ENCODE data around the gene ITFG2. TPM values are rescaled to one million over a fixed set of nuclear protein-coding genes. Genes with fewer than 3 reads are reported as not detected.

Gene ITFG2
- total RNA-seq, 1 donor from 2014 or later, result 41.8 TPM

GRCh38 chr12:2844786-2845185 lies 32.3 kb downstream of the ITFG2 start:
- no peak for DNase-seq (ENCODE audit: extremely low spot score, unreplicated experiment)
- Mint-ChIP-seq H3K27me3 (no peaks in the 10 kb centered on the region), H3K9me3 (no peaks in the 10 kb centered on the region), H3K4me3 (no peak overlapping the region), H3K4me1 (ENCODE audit: unreplicated experiment) (peaks cover 30% of the 10 kb centered on the region), H3K27ac (peak overlapping the region; percentile 10), H3K36me3 (peaks cover 17% of the 10 kb centered on the region)
- TF ChIP-seq, protein P1, sequence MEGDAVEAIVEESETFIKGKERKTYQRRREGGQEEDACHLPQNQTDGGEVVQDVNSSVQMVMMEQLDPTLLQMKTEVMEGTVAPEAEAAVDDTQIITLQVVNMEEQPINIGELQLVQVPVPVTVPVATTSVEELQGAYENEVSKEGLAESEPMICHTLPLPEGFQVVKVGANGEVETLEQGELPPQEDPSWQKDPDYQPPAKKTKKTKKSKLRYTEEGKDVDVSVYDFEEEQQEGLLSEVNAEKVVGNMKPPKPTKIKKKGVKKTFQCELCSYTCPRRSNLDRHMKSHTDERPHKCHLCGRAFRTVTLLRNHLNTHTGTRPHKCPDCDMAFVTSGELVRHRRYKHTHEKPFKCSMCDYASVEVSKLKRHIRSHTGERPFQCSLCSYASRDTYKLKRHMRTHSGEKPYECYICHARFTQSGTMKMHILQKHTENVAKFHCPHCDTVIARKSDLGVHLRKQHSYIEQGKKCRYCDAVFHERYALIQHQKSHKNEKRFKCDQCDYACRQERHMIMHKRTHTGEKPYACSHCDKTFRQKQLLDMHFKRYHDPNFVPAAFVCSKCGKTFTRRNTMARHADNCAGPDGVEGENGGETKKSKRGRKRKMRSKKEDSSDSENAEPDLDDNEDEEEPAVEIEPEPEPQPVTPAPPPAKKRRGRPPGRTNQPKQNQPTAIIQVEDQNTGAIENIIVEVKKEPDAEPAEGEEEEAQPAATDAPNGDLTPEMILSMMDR (conservative IDR thresholded peaks at IDR 0.05), result no peak

DNA sequence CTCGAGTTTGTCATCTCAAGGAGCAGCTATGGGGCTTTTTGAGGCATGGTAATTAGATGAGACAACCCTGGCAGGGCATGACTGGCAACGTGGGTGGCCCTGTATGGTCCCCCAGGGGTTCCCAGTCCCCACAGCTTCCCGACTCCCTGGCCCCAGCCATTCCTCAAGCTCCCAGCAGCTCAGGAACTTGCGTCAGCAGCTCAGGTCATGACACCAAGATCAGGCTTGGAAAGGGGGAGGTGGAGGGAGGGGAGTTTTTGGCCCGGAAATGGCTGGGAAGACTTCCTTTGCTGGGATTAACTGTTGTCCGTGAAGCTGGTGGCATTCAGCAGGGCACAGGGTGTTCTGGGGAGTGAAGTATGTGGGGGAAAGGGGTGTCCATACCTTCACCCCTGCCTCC lies 32.8 kb downstream of the ITFG2 start:
- H3K9me3 Mint-ChIP-seq, result no peaks in the 10 kb centered on the region
- H3K4me3 Mint-ChIP-seq, result no peak overlapping the region
- no peak for DNase-seq (ENCODE audit: extremely low spot score, unreplicated experiment)
- H3K36me3 Mint-ChIP-seq, result peaks cover 15% of the 10 kb centered on the region
- peaks cover 32% of the 10 kb centered on the region for H3K4me1 Mint-ChIP-seq (ENCODE audit: unreplicated experiment)
- no peaks in the 10 kb centered on the region for H3K27me3 Mint-ChIP-seq
- H3K27ac Mint-ChIP-seq, result no peak overlapping the region
- TF ChIP-seq, protein P1 (conservative IDR thresholded peaks at IDR 0.05), result no peak

DNA sequence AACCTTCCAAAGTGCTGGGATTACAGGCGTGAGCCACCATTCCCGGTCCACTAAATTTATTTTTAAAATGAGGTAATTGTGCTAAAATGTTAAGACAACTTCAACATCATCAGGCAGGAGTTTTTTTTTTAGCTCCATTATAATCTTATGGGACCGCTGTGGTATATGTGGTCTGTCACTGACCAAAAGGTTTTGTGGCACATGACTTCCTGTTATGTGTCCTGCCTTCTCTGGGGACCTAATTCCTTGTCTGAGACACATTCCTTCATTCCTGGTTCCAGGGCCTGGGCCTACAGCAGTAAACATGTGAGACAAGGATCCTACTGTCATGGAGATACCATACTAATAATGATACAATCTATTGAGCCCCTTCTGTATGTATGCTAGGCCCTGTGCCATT lies 39.5 kb downstream of the ITFG2 start:
- Mint-ChIP-seq H3K4me3 (no peak overlapping the region), H3K4me1 (ENCODE audit: unreplicated experiment) (peaks cover 26% of the 10 kb centered on the region), H3K9me3 (no peaks in the 10 kb centered on the region), H3K27me3 (no peaks in the 10 kb centered on the region), H3K36me3 (peaks cover 11% of the 10 kb centered on the region), H3K27ac (no peak overlapping the region)
- DNase-seq (ENCODE audit: extremely low spot score, unreplicated experiment), result no peak
- TF ChIP-seq, protein P1 (conservative IDR thresholded peaks at IDR 0.05), result no peak

GRCh38 chr12:2853626-2854025 lies 41.2 kb downstream of the ITFG2 start:
- H3K9me3 Mint-ChIP-seq, result no peaks in the 10 kb centered on the region
- TF ChIP-seq, protein P1 (conservative IDR thresholded peaks at IDR 0.05), result peak; percentile 92
- H3K27ac Mint-ChIP-seq, result peak overlapping the region; percentile 12
- H3K4me3 Mint-ChIP-seq, result no peak overlapping the region
- peaks cover 5% of the 10 kb centered on the region for H3K36me3 Mint-ChIP-seq
- DNase-seq (ENCODE audit: extremely low spot score, unreplicated experiment), result peak; percentile 86
- H3K27me3 Mint-ChIP-seq, result no peaks in the 10 kb centered on the region
- H3K4me1 Mint-ChIP-seq (ENCODE audit: unreplicated experiment), result peaks cover 25% of the 10 kb centered on the region

- H3K9me3 Mint-ChIP-seq, result no peaks in the 10 kb centered on the region
- peaks cover 16% of the 10 kb centered on the region for H3K4me1 Mint-ChIP-seq (ENCODE audit: unreplicated experiment)
- H3K36me3 Mint-ChIP-seq, result peaks cover 12% of the 10 kb centered on the region
- TF ChIP-seq, protein P1 (conservative IDR thresholded peaks at IDR 0.05), result no peak
- peak overlapping the region; percentile 50 for H3K27ac Mint-ChIP-seq
- no peak for DNase-seq (ENCODE audit: extremely low spot score, unreplicated experiment)
- H3K27me3 Mint-ChIP-seq, result no peaks in the 10 kb centered on the region
- no peak overlapping the region for H3K4me3 Mint-ChIP-seq
Measured at GRCh38 chr12:2854669-2855453, 42.4 kb downstream of the ITFG2 start.

All from type B pancreatic cell (in vitro differentiated cells).